ENCODE measurements around the gene CNTRL. TPM values are rescaled to one million over a fixed set of nuclear protein-coding genes. Genes with fewer than 3 reads are reported as not detected.

Gene CNTRL
- total RNA-seq, 2 experiments from 2014 or later = 62.8 to 69.8 TPM

DNA sequence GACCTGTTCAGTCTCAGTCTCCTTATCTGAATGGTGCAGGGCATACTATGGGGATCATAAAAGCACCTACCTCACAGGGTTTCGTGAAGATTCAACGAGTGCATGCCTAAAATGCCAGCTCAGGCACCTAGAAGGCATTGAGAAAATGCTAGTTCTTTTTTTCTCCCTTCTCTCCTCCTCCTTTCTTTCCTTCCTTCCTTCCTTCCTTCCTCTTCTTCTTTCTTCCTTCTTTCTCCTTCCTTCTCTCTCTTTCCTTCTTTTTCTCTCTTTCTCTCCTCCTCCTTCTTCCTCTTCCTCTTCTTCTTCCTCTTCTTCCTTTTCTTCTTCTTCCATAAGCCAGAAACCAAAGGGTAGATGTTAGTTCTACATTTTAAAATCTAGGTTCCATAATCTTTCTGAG is 139.2 kb downstream of the CNTRL start:
- ChIA-PET CTCF (interaction anchor here (0.8 to 5.6 kb wide), 36 partner anchors 8 to 545 kb away, joined by 3 to 47 read pairs (median 10); partner anchors contain the start of genes GSN and RAB14), POLR2A (interaction anchor here (1.6 kb wide), 1 partner anchor 87 kb away, joined by 5 read pairs; no protein-coding TSS in a partner anchor)
- H3K4me1 Mint-ChIP-seq (ENCODE audit: low read depth) = peaks cover 2% of the 10 kb centered on the region
- no peaks in the 10 kb centered on the region for H3K27me3 Mint-ChIP-seq
- intact Hi-C loops (cut with micrococcal nuclease) = loop anchor here (10.0 kb wide), 1 partner anchor 161 kb away; the partner anchor contains the start of gene STOM
- TF ChIP-seq, protein P1, sequence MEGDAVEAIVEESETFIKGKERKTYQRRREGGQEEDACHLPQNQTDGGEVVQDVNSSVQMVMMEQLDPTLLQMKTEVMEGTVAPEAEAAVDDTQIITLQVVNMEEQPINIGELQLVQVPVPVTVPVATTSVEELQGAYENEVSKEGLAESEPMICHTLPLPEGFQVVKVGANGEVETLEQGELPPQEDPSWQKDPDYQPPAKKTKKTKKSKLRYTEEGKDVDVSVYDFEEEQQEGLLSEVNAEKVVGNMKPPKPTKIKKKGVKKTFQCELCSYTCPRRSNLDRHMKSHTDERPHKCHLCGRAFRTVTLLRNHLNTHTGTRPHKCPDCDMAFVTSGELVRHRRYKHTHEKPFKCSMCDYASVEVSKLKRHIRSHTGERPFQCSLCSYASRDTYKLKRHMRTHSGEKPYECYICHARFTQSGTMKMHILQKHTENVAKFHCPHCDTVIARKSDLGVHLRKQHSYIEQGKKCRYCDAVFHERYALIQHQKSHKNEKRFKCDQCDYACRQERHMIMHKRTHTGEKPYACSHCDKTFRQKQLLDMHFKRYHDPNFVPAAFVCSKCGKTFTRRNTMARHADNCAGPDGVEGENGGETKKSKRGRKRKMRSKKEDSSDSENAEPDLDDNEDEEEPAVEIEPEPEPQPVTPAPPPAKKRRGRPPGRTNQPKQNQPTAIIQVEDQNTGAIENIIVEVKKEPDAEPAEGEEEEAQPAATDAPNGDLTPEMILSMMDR (IDR thresholded peaks at IDR 0.05) = no peak
- H3K27ac Mint-ChIP-seq = no peak overlapping the region
- H3K4me3 Mint-ChIP-seq = no peak overlapping the region
- no peaks in the 10 kb centered on the region for H3K36me3 Mint-ChIP-seq (ENCODE audit: low read depth)
- ATAC-seq = no peak
- H3K9me3 Mint-ChIP-seq = no peaks in the 10 kb centered on the region
- no peak for DNase-seq

DNA sequence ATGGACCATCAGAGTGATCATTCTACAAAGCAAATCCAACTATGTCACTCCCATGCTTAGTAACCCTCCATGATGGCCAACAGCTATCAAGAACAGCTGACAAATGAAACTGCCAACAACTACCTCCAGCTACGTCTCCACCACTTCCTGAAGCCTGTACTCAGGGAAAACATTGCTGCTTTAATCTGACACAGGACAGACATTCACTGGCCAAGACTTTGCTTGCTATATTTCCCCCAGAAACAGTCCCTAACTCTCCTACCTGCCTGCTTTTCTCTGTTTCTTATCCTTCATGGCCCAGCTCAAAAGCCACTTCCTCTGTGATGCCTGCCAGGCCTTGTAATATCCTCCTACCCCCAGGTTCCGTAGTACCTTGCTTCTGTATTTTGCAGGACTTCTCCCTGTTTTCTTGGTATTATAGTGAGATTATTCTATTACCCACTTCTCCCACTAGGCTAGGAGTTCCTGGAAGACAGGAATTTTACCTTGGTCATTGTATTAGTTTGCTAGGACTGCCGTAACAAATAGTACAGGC is 141.6 kb downstream of the CNTRL start:
- DNase-seq (no peak), ATAC-seq (no peak)
- intact Hi-C loops (cut with micrococcal nuclease) = loop anchor here (10.0 kb wide), 1 partner anchor 158 kb away; the partner anchor contains the start of gene STOM
- ChIA-PET CTCF (interaction anchor here (0.6 to 5.6 kb wide), 7 partner anchors 11 to 235 kb away, joined by 3 to 47 read pairs (median 3); no protein-coding TSS in a partner anchor), POLR2A (interaction anchor here (0.6 to 0.8 kb wide), 2 partner anchors 11 to 396 kb away, joined by 3 read pairs; no protein-coding TSS in a partner anchor)
- no peak overlapping the region for H3K4me3 Mint-ChIP-seq
- TF ChIP-seq, protein P1 (IDR thresholded peaks at IDR 0.05) = no peak
- H3K27ac Mint-ChIP-seq = no peak overlapping the region
- no peaks in the 10 kb centered on the region for H3K27me3 Mint-ChIP-seq
- H3K9me3 Mint-ChIP-seq = no peaks in the 10 kb centered on the region
- H3K36me3 Mint-ChIP-seq (ENCODE audit: low read depth) = no peaks in the 10 kb centered on the region
- peaks cover 4% of the 10 kb centered on the region for H3K4me1 Mint-ChIP-seq (ENCODE audit: low read depth)

DNA sequence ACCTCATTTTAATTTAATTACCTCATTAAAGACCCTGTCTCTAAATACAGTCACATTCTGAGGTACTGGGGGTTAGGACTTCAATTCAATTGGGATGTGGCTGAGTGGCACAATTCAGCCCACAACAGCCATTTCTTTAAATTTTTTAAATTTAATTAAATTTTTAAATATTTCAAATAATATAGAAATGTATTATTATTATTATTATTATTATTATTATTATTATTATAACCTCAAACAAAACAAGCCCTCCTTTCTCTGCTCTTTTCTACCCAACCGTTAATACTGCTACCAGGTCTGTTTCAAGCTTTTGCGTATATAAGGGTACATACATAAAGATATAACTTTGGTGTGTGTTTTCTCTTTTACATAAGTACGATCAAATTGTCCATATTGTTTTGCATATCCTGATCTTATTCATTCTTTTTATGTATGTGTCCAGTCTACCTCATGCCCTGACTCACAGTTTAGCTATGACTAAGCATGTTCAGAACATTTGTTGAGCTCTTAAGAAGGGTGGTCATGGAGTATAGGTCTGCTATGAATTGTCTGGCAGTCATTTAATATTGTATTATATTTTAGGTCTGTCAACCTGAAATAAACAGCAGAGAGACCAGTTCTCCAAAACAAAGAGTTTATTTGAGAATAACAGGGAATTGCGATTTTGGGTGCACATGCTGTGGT is 143.0 kb downstream of the CNTRL start:
- intact Hi-C loops (cut with micrococcal nuclease) = loop anchor here (10.0 kb wide), 1 partner anchor 157 kb away; the partner anchor contains the start of gene STOM
- H3K36me3 Mint-ChIP-seq (ENCODE audit: low read depth) = no peaks in the 10 kb centered on the region
- ChIA-PET POLR2A (interaction anchor here (0.6 kb wide), 1 partner anchor 544 kb away, joined by 3 read pairs; no protein-coding TSS in a partner anchor), CTCF (interaction anchor here (0.8 to 1.6 kb wide), 6 partner anchors 12 to 182 kb away, joined by 3 to 6 read pairs (median 4); no protein-coding TSS in a partner anchor)
- DNase-seq (no peak), ATAC-seq (peak; percentile 55)
- H3K4me1 Mint-ChIP-seq (ENCODE audit: low read depth) = peaks cover 4% of the 10 kb centered on the region
- H3K27ac Mint-ChIP-seq = no peak overlapping the region
- H3K27me3 Mint-ChIP-seq = no peaks in the 10 kb centered on the region
- H3K9me3 Mint-ChIP-seq = no peaks in the 10 kb centered on the region
- H3K4me3 Mint-ChIP-seq = no peak overlapping the region
- TF ChIP-seq, protein P1 (IDR thresholded peaks at IDR 0.05) = no peak

DNA sequence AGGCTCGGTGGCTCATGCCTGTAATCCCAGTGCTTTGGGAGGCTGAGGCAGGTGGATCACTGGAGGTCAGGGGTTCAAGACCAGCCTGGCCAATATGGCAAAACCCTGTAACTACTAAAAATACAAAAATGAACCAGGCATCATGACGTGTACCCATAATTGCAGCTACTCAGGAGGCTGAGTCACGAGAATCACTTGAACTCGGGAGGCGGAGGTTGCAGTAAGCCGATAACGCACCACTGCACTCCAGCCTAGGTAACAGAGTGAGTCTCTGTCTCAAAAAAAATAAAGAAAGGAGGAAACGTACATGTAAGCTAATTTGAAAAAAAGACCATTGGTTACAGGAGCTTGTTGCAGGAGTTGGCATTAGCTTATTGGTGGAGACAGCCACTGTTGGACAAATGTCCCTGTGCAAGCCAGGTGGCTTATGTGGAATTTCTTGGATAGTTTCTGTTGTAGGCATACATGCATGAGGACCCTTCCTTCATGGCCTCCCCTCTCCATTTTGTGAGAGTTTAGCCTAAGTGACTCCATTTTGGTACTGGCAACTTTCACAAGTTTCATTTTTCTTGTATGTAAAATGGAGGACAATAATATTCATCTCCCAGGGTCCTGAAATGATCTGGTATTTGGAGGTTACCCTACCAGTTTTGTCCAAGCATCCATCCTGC is 143.7 kb downstream of the CNTRL start:
- ChIA-PET POLR2A (no interaction called here), CTCF (interaction anchor here (0.8 to 1.6 kb wide), 6 partner anchors 12 to 181 kb away, joined by 3 to 6 read pairs (median 4); no protein-coding TSS in a partner anchor)
- Mint-ChIP-seq H3K4me1 (ENCODE audit: low read depth) (peaks cover 4% of the 10 kb centered on the region), H3K27me3 (no peaks in the 10 kb centered on the region), H3K36me3 (ENCODE audit: low read depth) (no peaks in the 10 kb centered on the region), H3K4me3 (no peak overlapping the region), H3K27ac (no peak overlapping the region), H3K9me3 (no peaks in the 10 kb centered on the region)
- ATAC-seq (no peak), DNase-seq (no peak)
- intact Hi-C loops (cut with micrococcal nuclease) = loop anchor here (10.0 kb wide), 1 partner anchor 156 kb away; the partner anchor contains the start of gene STOM
- TF ChIP-seq, protein P1 (IDR thresholded peaks at IDR 0.05) = no peak

All from activated CD8-positive, alpha-beta T cell treated with anti-CD3 and anti-CD28 coated beads for 36 hours (primary cell).